ENCODE data around the gene SGSM2. TPM values are rescaled to one million over a fixed set of nuclear protein-coding genes. Genes with fewer than 3 reads are reported as not detected.

The SGSM2 gene
- total and polyA plus RNA-seq, 2 donors = 25.3 to 100 TPM

GRCh38 chr17:2362881-2363280, 25.6 kb downstream of the SGSM2 start:
- Histone ChIP-seq H3K4me3 (ENCODE audit: low read length in 2 of 2) (no peak overlapping the region), H3K4me1 (ENCODE audit: control insufficient read depth in 2 of 2, insufficient read depth in 2 of 2, low read length in 2 of 2) (no peaks in the 10 kb centered on the region), H3K27ac (ENCODE audit: low read depth in 1 of 2, low read length in 1 of 2) (no peak overlapping the region), H3K36me3 (ENCODE audit: control insufficient read depth in 2 of 2, insufficient read depth in 2 of 2, low read length in 1 of 2) (peaks cover 28 to 44% of the 10 kb centered on the region in 2 donors), H3K27me3 (ENCODE audit: control insufficient read depth in 2 of 2, insufficient read depth in 1 of 2, low read length in 1 of 2) (no peaks in the 10 kb centered on the region), H3K9me3 (ENCODE audit: control insufficient read depth in 2 of 2, insufficient read depth in 1 of 2, low read length in 1 of 2) (no peaks in the 10 kb centered on the region)
- WGBS = 99% methylated on average over 14 of the region's 14 CpGs
- DNase-seq (ENCODE audit: low read depth in 6 of 9, low spot score in 9 of 9) = no peak

DNA sequence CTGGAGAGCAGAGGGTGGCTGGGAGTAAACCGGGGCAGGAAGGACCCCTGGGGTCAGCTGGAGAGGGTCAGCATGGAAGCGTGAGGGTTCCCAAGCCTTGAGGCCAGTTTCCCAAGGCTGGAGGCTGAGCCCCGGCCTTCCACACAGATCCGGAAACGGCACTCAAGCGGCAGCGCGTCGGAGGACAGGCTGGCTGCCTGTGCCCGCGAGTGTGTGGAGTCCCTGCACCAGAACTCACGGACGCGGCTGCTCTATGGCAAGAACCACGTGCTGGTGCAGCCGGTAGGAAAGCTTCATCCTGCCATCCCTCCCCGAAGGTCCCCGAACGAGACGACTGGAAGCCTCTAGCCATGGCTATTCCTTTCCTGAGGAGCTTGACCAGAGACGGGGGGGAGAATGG, 26.0 kb downstream of the SGSM2 start:
- no peaks in the 10 kb centered on the region for H3K4me1 ChIP-seq (ENCODE audit: control insufficient read depth in 2 of 2, insufficient read depth in 2 of 2, low read length in 2 of 2)
- H3K27me3 ChIP-seq (ENCODE audit: control insufficient read depth in 2 of 2, insufficient read depth in 1 of 2, low read length in 1 of 2) = no peaks in the 10 kb centered on the region
- WGBS = 97% methylated on average over 21 of the region's 21 CpGs
- peaks cover 28 to 44% of the 10 kb centered on the region in 2 donors for H3K36me3 ChIP-seq (ENCODE audit: control insufficient read depth in 2 of 2, insufficient read depth in 2 of 2, low read length in 1 of 2)
- no peak for DNase-seq (ENCODE audit: low read depth in 6 of 9, low spot score in 9 of 9)
- no peak overlapping the region for H3K4me3 ChIP-seq (ENCODE audit: low read length in 2 of 2)
- no peak overlapping the region for H3K27ac ChIP-seq (ENCODE audit: low read depth in 1 of 2, low read length in 1 of 2)
- no peaks in the 10 kb centered on the region for H3K9me3 ChIP-seq (ENCODE audit: control insufficient read depth in 2 of 2, insufficient read depth in 1 of 2, low read length in 1 of 2)

GRCh38 chr17:2363851-2364762, 26.8 kb downstream of the SGSM2 start:
- peaks cover 28 to 44% of the 10 kb centered on the region in 2 donors for H3K36me3 ChIP-seq (ENCODE audit: control insufficient read depth in 2 of 2, insufficient read depth in 2 of 2, low read length in 1 of 2)
- H3K27ac ChIP-seq (ENCODE audit: low read depth in 1 of 2, low read length in 1 of 2) = no peak overlapping the region
- 92% methylated on average over 26 of the region's 26 CpGs for WGBS
- H3K9me3 ChIP-seq (ENCODE audit: control insufficient read depth in 2 of 2, insufficient read depth in 1 of 2, low read length in 1 of 2) = no peaks in the 10 kb centered on the region
- H3K27me3 ChIP-seq (ENCODE audit: control insufficient read depth in 2 of 2, insufficient read depth in 1 of 2, low read length in 1 of 2) = no peaks in the 10 kb centered on the region
- H3K4me1 ChIP-seq (ENCODE audit: control insufficient read depth in 2 of 2, insufficient read depth in 2 of 2, low read length in 2 of 2) = no peaks in the 10 kb centered on the region
- DNase-seq (ENCODE audit: low read depth in 6 of 9, low spot score in 9 of 9) = no peak
- H3K4me3 ChIP-seq (ENCODE audit: low read length in 2 of 2) = no peak overlapping the region

DNA sequence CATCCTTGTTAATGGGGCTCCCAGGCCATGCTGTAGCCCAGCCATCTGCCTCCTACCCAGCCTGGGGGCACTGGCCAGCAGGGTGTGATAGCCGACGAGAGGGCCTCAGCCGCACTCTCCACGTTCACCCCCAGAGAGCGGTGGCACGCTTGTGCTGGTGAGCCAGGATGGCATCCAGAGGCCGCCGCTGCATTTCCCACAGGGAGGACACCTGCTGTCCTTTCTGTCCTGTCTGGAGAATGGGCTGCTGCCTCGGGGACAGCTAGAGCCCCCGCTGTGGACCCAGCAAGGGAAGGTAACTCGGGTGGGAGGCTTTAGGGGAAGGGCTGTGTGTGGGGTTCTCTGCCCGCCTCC, 27.4 kb downstream of the SGSM2 start:
- WGBS = 95% methylated on average over 12 of the region's 12 CpGs
- no peak for DNase-seq (ENCODE audit: low read depth in 6 of 9, low spot score in 9 of 9)
- H3K27me3 ChIP-seq (ENCODE audit: control insufficient read depth in 2 of 2, insufficient read depth in 1 of 2, low read length in 1 of 2) = no peaks in the 10 kb centered on the region
- peaks cover 28 to 44% of the 10 kb centered on the region in 2 donors for H3K36me3 ChIP-seq (ENCODE audit: control insufficient read depth in 2 of 2, insufficient read depth in 2 of 2, low read length in 1 of 2)
- H3K4me3 ChIP-seq (ENCODE audit: low read length in 2 of 2) = no peak overlapping the region
- no peak overlapping the region for H3K27ac ChIP-seq (ENCODE audit: low read depth in 1 of 2, low read length in 1 of 2)
- H3K4me1 ChIP-seq (ENCODE audit: control insufficient read depth in 2 of 2, insufficient read depth in 2 of 2, low read length in 2 of 2) = no peaks in the 10 kb centered on the region
- H3K9me3 ChIP-seq (ENCODE audit: control insufficient read depth in 2 of 2, insufficient read depth in 1 of 2, low read length in 1 of 2) = no peaks in the 10 kb centered on the region

DNA sequence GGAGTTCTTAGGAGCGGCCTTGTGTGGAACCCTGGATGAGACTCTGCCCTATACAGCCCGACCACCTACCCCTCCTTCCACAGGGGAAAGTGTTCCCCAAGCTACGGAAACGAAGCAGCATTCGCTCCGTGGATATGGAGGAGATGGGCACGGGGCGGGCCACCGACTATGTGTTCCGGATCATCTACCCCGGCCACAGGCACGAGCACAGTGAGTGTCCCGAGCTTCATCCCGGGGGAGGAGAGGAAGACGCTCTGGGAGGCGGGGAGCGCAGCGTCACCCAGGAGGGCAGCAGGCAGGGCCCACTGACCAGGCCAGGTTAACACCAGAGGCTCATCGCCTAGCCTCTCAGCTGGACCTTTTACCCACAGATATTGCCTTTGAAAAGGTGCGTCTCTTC, 27.8 kb downstream of the SGSM2 start:
- Histone ChIP-seq H3K4me1 (ENCODE audit: control insufficient read depth in 2 of 2, insufficient read depth in 2 of 2, low read length in 2 of 2) (no peaks in the 10 kb centered on the region), H3K27me3 (ENCODE audit: control insufficient read depth in 2 of 2, insufficient read depth in 1 of 2, low read length in 1 of 2) (no peaks in the 10 kb centered on the region), H3K27ac (ENCODE audit: low read depth in 1 of 2, low read length in 1 of 2) (no peak overlapping the region), H3K36me3 (ENCODE audit: control insufficient read depth in 2 of 2, insufficient read depth in 2 of 2, low read length in 1 of 2) (peaks cover 28 to 47% of the 10 kb centered on the region in 2 donors), H3K4me3 (ENCODE audit: low read length in 2 of 2) (no peak overlapping the region), H3K9me3 (ENCODE audit: control insufficient read depth in 2 of 2, insufficient read depth in 1 of 2, low read length in 1 of 2) (no peaks in the 10 kb centered on the region)
- WGBS = 97% methylated on average over 20 of the region's 20 CpGs
- no peak for DNase-seq (ENCODE audit: low read depth in 6 of 9, low spot score in 9 of 9)

DNA sequence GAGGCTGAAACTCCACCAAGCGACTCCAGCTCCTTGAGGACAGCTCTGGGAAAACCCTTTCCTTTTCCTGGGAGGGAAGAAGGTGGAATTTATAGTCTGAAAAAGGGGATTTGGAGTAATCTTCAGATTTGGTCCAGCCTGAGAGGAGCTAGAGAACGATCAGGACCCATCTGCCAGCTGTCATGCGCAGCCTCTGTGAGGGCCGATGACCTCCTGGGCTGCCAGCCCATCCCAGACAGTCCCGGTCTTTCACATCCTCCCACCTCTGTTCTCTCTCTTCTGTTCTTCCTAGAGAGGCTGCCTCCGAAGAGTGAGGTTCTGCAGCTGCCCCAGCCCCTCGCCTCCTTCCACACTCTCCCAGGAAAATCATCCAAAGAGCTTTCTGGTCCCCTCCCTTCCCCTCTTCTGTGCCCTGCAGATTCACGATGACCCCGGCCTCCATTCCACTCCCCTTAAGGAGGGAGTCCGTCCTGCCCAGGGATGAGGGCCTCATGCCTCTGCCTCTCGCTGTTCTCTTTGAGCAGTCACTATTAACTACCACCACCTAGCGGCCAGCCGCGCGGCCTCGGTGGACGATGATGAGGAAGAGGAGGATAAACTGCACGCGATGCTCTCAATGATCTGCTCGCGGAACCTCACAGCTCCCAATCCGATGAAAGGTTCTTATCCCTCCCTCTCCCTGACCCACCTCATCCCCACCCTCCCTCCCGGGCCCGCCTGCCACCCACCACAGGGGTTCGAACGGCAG, 29.6 kb downstream of the SGSM2 start:
- H3K27me3 ChIP-seq (ENCODE audit: control insufficient read depth in 2 of 2, insufficient read depth in 1 of 2, low read length in 1 of 2) = no peaks in the 10 kb centered on the region
- H3K4me3 ChIP-seq (ENCODE audit: low read length in 2 of 2) = no peak overlapping the region
- DNase-seq (ENCODE audit: low read depth in 6 of 9, low spot score in 9 of 9) = no peak
- WGBS = 97% methylated on average over 26 of the region's 26 CpGs
- peaks cover 36 to 39% of the 10 kb centered on the region in 2 donors for H3K36me3 ChIP-seq (ENCODE audit: control insufficient read depth in 2 of 2, insufficient read depth in 2 of 2, low read length in 1 of 2)
- H3K9me3 ChIP-seq (ENCODE audit: control insufficient read depth in 2 of 2, insufficient read depth in 1 of 2, low read length in 1 of 2) = no peaks in the 10 kb centered on the region
- no peak overlapping the region for H3K27ac ChIP-seq (ENCODE audit: low read depth in 1 of 2, low read length in 1 of 2)
- H3K4me1 ChIP-seq (ENCODE audit: control insufficient read depth in 2 of 2, insufficient read depth in 2 of 2, low read length in 2 of 2) = no peaks in the 10 kb centered on the region

- peaks cover 36 to 41% of the 10 kb centered on the region in 2 donors for H3K36me3 ChIP-seq (ENCODE audit: control insufficient read depth in 2 of 2, insufficient read depth in 2 of 2, low read length in 1 of 2)
- DNase-seq (ENCODE audit: low read depth in 6 of 9, low spot score in 9 of 9) = no peak
- WGBS = 96% methylated on average over 8 of the region's 8 CpGs
These were observed 31.1 kb downstream of the SGSM2 start for GRCh38 chr17:2368359-2368758.

GRCh38 chr17:2369039-2369438, 31.7 kb downstream of the SGSM2 start:
- 96% methylated on average over 5 of the region's 5 CpGs for WGBS
- Histone ChIP-seq H3K27me3 (ENCODE audit: control insufficient read depth in 2 of 2, insufficient read depth in 1 of 2, low read length in 1 of 2) (no peaks in the 10 kb centered on the region), H3K9me3 (ENCODE audit: control insufficient read depth in 2 of 2, insufficient read depth in 1 of 2, low read length in 1 of 2) (no peaks in the 10 kb centered on the region), H3K4me3 (ENCODE audit: low read length in 2 of 2) (no peak overlapping the region), H3K4me1 (ENCODE audit: control insufficient read depth in 2 of 2, insufficient read depth in 2 of 2, low read length in 2 of 2) (no peaks in the 10 kb centered on the region), H3K36me3 (ENCODE audit: control insufficient read depth in 2 of 2, insufficient read depth in 2 of 2, low read length in 1 of 2) (peaks cover 34 to 37% of the 10 kb centered on the region in 2 donors), H3K27ac (ENCODE audit: low read depth in 1 of 2, low read length in 1 of 2) (no peak overlapping the region)
- DNase-seq (ENCODE audit: low read depth in 6 of 9, low spot score in 9 of 9) = no peak

More at GRCh38 chr17:2368359-2368758, 31.1 kb downstream of the SGSM2 start:
- no peaks in the 10 kb centered on the region for H3K9me3 ChIP-seq (ENCODE audit: control insufficient read depth in 2 of 2, insufficient read depth in 1 of 2, low read length in 1 of 2)
- no peaks in the 10 kb centered on the region for H3K4me1 ChIP-seq (ENCODE audit: control insufficient read depth in 2 of 2, insufficient read depth in 2 of 2, low read length in 2 of 2)
- no peaks in the 10 kb centered on the region for H3K27me3 ChIP-seq (ENCODE audit: control insufficient read depth in 2 of 2, insufficient read depth in 1 of 2, low read length in 1 of 2)
- H3K4me3 ChIP-seq (ENCODE audit: low read length in 2 of 2) = no peak overlapping the region
- no peak overlapping the region for H3K27ac ChIP-seq (ENCODE audit: low read depth in 1 of 2, low read length in 1 of 2)

DNA sequence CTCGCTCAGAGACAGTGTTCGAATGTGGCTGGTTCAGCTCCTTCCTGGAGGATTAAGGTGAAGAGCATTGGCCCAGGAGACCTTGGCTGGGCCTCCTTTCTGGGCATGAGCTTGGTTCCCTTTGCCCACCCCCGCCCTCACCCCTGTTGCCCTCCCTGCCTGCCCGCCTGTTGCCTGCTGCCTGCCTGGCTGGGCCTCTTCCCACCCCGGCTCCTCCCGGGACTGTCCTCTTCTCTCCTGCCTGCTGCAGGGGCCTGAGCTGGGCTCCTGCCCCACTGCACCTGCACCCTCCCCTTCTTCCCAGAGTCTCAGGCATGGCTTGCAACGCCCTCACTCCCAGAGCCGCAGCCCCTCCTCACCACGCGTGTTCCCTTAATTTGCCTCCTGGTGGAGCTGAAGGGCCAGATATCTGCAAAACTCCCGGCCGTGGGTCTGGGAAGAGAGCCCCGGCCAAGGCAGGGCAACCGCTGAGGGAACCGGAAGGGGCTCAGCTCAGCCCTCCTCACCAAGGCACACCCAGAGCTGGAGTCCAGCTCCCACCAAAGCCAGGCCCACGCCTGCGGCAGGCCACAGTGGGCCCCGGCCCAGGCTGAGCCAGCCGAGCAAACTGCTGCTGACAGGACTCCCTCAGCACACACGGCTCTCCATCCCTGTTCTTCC, 32.4 kb downstream of the SGSM2 start:
- DNase-seq (ENCODE audit: low read depth in 6 of 9, low spot score in 9 of 9) = no peak
- H3K27me3 ChIP-seq (ENCODE audit: control insufficient read depth in 2 of 2, insufficient read depth in 1 of 2, low read length in 1 of 2) = no peaks in the 10 kb centered on the region
- peaks cover 27 to 32% of the 10 kb centered on the region in 2 donors for H3K36me3 ChIP-seq (ENCODE audit: control insufficient read depth in 2 of 2, insufficient read depth in 2 of 2, low read length in 1 of 2)
- no peaks in the 10 kb centered on the region for H3K4me1 ChIP-seq (ENCODE audit: control insufficient read depth in 2 of 2, insufficient read depth in 2 of 2, low read length in 2 of 2)
- 94% methylated on average over 20 of the region's 20 CpGs for WGBS
- H3K4me3 ChIP-seq (ENCODE audit: low read length in 2 of 2) = no peak overlapping the region
- no peak overlapping the region for H3K27ac ChIP-seq (ENCODE audit: low read depth in 1 of 2, low read length in 1 of 2)
- no peaks in the 10 kb centered on the region for H3K9me3 ChIP-seq (ENCODE audit: control insufficient read depth in 2 of 2, insufficient read depth in 1 of 2, low read length in 1 of 2)
